Measurements from ENCODE around the gene MKKS. TPM values are rescaled to one million over a fixed set of nuclear protein-coding genes. Genes with fewer than 3 reads are reported as not detected.

The MKKS gene
- total and polyA plus RNA-seq, 2 of the 13 experiments (the other 11 are each of a cell fraction or from before 2014, with no cell fraction given), result 26.7 to 34.5 TPM

GRCh38 chr20:10463622-10464021 is 29.6 kb upstream of the MKKS start (continued):
- no peak for TF ChIP-seq BRF2 (CRISPR knock-in tag; IDR thresholded peaks at IDR 0.05)
- no peak for TF ChIP-seq ZNF646 (CRISPR knock-in tag; IDR thresholded peaks at IDR 0.05)
- no peak for TF ChIP-seq E2F2 (CRISPR knock-in tag; IDR thresholded peaks at IDR 0.05; ENCODE audit: borderline replicate concordance)
- TF ChIP-seq ZNF652 (CRISPR knock-in tag; IDR thresholded peaks at IDR 0.05; ENCODE audit: borderline replicate concordance, low read depth), result no peak
- TF ChIP-seq CCDC6 (CRISPR knock-in tag; IDR thresholded peaks at IDR 0.05), result no peak
- TF ChIP-seq MYPOP (CRISPR knock-in tag; IDR thresholded peaks at IDR 0.05), result no peak
- peak; percentile 63; the same call in 1 of the 2 replicates for TF ChIP-seq HOXA3 (CRISPR knock-in tag; IDR thresholded peaks at IDR 0.05)
- TF ChIP-seq SUZ12 (IDR thresholded peaks at IDR 0.05; ENCODE audit: low read depth, low read length), result no peak
- no peak for TF ChIP-seq MAFK (conservative IDR thresholded peaks at IDR 0.05 in 1 of 2, IDR thresholded peaks at IDR 0.05 in 1 of 2; ENCODE audit: low read length in 2 of 2)
- TF ChIP-seq RFXAP (CRISPR knock-in tag; IDR thresholded peaks at IDR 0.05; ENCODE audit: borderline replicate concordance), result no peak
- peak; percentile 60 for TF ChIP-seq NR2F2 (IDR thresholded peaks at IDR 0.05; ENCODE audit: borderline replicate concordance, low read depth)
- no peak for TF ChIP-seq SSRP1 (CRISPR knock-in tag; IDR thresholded peaks at IDR 0.05)
- TF ChIP-seq E2F1 (CRISPR knock-in tag; IDR thresholded peaks at IDR 0.05), result no peak
- TF ChIP-seq NFYC (CRISPR knock-in tag; IDR thresholded peaks at IDR 0.05), result no peak
- TF ChIP-seq ZNF761 (CRISPR knock-in tag; conservative IDR thresholded peaks at IDR 0.05), result no peak
- TF ChIP-seq IRF1 (CRISPR knock-in tag; IDR thresholded peaks at IDR 0.05; ENCODE audit: low read depth), result no peak
- no peak for TF ChIP-seq TIGD3 (CRISPR knock-in tag; IDR thresholded peaks at IDR 0.05; ENCODE audit: borderline replicate concordance)

Measured in HepG2 (cell line).